Activated T-cell treated with anti-CD3 and anti-CD28 coated beads, Interleukin-2, amount 50 U/mL, for 1 hour (primary cell): ENCODE measurements around the gene ARHGDIG.

ENCODE experiments used
- DNase-seq: peaks from one replicate; pipeline ENCODE4 v3.0.0-alpha.2; 2020

Gene ARHGDIG

GRCh38 chr16:281660-282255 is 1.4 kb downstream of the ARHGDIG start:
- DNase-seq: no peak

- DNase-seq: no peak
Measured at GRCh38 chr16:282491-282890, 2.1 kb downstream of the ARHGDIG start.

- no peak for DNase-seq
Measured at GRCh38 chr16:283033-283805, 2.8 kb downstream of the ARHGDIG start, which contains the start of gene PDIA2. Gene PDIA2 (plus strand): TSS chr16:283164. CDS start chr16:283170, 6 bp downstream.

- no peak for DNase-seq
Measured at GRCh38 chr16:284204-285120, 4.1 kb downstream of the ARHGDIG start.

- DNase-seq: no peak
Measured at GRCh38 chr16:285146-286055, 5.0 kb downstream of the ARHGDIG start.

GRCh38 chr16:286491-287297 is 6.3 kb downstream of the ARHGDIG start:
- DNase-seq: no peak

- DNase-seq: no peak
Measured at GRCh38 chr16:287298-287811, 7.0 kb downstream of the ARHGDIG start.

- no peak for DNase-seq
Measured at GRCh38 chr16:287981-288920, 7.9 kb downstream of the ARHGDIG start.

- no peak for DNase-seq
Measured at GRCh38 chr16:289395-289997, 9.1 kb downstream of the ARHGDIG start.

GRCh38 chr16:290015-290680 is 9.8 kb downstream of the ARHGDIG start:
- DNase-seq: no peak

- DNase-seq: no peak
Measured at GRCh38 chr16:290681-291405, 10.5 kb downstream of the ARHGDIG start.

- no peak for DNase-seq
Measured at GRCh38 chr16:291539-291938, 11.1 kb downstream of the ARHGDIG start.

- DNase-seq: no peak
Measured at GRCh38 chr16:293043-293775, 12.8 kb downstream of the ARHGDIG start.

GRCh38 chr16:296276-296675 is 15.9 kb downstream of the ARHGDIG start:
- DNase-seq: no peak

GRCh38 chr16:296806-297510 is 16.6 kb downstream of the ARHGDIG start:
- no peak for DNase-seq

GRCh38 chr16:297832-298231 is 17.4 kb downstream of the ARHGDIG start:
- DNase-seq: no peak

- DNase-seq: no peak
Measured at GRCh38 chr16:301235-301634, 20.8 kb downstream of the ARHGDIG start.
